ENCODE measurements around the gene CDK15.
"Not testable (repeated sequence)": the region's sequence is repeated elsewhere in the genome, so short reads cannot be mapped to it uniquely, and the experiment has no call there.

Gene CDK15

DNA sequence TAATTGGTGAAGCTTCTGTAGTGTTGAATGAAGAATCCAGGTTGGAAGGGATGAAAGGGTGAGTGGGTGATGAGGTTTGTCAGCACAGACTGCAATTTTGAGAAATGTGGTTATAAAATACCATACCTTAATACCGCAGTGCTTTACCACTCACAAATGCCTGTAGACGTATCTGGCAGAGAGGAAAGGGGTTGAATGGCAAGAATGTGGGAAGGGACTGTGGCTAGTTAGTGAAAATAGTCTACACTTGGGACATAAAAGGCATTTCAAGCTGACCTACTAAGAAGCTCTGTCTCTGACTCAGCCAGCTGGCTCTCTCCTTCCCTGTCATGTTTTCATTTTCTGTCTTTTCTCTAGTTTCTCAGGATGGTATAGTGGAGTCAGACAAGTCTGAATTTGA lies 25.1 kb downstream of the CDK15 start:
- no peak for DNase-seq

DNA sequence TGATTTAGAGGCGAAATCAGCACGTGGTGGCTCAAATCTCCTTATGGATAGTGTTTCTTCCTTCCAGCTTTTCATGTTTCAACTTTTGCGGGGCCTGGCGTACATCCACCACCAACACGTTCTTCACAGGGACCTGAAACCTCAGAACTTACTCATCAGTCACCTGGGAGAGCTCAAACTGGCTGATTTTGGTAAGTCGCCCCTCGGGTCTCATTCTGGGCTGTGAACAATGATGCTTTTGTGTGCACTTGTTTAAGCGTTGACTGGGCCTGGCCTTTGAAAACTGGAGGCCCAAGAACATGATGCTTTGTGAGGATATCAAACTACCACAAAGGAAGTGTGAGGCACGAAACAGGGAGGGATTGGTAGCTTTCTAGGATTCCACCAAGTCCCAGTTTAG lies 27.4 kb downstream of the CDK15 start:
- no peak for DNase-seq

DNA sequence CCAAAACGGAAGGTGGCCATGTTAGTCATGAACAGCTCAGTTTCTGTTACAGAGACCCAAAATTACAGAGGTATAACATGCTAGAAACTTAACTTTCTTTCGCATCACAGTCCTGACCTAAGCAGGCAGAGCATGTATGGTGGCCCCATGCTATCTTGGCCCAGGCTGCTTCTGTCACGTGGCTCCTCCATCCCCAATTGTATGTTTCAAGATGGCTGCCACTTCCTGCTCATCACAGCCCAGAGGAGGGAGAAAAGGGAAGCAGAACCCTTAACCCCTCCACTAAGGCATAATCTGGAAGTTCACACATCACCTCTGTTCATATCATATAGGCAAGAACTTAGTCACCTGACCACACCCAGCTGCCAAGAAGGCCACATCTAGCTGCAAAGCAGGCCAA lies 28.7 kb downstream of the CDK15 start:
- no peak for DNase-seq

DNA sequence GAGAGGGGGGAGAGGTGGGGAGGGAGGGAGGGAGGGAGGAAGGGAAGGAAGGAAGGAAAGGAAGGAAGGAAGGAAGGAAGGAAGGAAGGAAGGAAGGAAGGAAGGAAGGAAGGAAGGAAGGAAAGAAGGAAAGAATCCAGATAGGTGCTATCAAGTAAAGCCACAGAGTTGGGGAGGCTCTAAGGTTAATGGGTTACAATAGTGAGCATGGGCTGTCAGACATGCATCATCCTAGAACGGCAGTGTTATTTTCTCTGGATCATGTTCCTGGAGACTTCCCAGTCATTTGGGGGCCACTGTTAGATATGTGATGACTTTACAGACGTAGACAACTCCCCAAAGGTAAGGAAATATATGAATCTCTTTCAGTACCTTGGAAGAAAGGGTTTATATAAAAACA lies 31.1 kb downstream of the CDK15 start:
- no peak for DNase-seq

DNA sequence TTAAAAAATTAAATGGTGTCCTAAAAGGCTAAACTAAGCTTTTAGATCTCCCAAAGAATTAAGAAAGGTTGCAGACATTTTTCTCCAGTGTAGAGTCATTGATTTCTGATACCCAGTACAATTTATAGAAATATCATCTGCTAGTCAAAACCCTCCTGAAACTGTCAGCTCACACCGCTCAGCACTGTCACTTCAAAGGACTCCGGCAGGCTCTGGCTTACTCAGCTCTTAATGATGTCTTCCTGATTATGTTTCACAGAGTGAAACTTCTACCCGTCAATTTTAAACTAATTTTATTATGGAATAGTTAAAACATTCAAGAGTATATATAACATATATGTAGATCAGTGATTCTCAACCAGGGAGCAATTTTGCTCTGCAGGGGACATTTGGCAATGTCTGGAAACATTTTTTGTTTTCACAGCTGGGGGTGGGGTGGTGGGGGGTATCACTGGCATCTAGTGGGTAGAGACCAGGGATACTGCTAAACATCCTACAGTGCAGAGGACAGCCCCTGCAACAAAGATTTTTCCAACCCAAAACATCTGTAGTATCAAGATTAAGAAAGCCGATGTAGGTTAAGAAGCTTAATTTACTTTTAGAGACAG lies 31.6 kb downstream of the CDK15 start:
- DNase-seq = no peak

DNA sequence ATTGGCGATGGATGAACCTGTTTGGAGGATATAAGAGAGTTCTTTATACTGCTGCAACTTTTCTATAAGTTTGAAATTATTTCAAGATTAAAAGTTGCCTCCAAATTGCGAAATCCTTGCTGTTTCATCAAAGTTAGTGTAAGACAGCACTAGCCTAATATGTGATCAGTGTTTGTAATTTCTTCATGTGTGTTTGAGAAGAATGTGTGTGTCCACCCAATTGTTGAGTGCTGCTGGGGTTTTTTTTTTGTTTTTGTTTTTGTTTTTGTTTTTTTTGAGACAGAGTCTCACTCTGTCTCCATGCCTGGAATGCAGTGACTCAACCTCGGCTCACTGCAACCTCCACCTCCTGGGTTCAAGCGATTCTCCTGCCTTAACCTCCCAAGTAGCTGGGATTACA lies 33.4 kb downstream of the CDK15 start:
- DNase-seq = no peak

DNA sequence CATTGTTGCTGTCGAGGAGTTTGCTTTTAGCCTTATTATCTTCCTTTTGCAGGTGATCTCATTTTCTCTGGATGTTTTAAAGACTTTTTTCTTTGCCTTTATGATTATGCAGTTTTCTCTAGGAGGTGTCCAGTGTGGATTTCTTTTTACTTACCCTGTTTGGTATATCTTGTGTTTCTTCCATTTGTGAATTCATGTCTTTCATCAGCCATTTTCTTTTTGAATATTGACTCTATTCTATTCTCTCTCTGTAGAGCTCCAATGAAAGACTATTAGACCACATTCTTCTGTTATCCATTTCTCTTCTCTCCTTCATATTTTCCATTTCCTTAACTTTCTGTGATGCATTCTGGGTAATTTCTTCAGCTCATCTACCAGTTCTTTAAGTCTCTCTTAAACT lies 34.4 kb downstream of the CDK15 start:
- no peak for DNase-seq

DNA sequence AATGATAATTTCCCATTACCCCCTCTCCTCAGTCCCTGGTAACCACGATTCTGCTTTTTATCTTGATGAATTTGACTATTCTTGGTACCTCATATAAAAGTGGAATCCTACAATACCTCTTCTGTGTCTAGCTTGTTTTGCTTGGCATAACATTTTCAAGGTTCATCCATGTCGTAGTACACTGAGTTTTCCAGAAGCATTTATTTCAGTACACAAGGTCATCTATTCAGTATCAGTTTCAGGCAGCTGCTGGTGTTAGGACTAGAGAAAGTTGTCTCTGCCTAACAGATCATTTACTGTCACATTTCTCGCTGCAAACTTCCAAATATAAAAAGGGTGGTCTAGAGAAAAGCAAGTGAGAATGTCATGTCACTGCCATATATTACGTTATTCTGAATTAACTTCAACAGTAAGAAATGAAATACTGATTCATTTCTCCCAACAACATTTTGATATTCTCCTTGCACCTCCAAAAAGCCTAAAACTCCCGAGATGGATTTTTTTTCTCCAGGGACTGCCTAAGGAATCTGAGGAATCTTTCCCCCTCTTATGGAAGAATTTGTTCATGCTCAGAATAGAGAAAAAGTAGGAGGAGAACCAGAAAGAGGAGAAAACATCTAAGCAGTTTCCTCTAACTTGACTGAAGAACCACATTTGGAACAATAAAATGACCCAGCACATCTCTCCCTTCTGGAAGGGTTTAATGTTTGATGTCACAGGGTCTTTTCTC lies 36.0 kb downstream of the CDK15 start:
- no peak for DNase-seq

DNA sequence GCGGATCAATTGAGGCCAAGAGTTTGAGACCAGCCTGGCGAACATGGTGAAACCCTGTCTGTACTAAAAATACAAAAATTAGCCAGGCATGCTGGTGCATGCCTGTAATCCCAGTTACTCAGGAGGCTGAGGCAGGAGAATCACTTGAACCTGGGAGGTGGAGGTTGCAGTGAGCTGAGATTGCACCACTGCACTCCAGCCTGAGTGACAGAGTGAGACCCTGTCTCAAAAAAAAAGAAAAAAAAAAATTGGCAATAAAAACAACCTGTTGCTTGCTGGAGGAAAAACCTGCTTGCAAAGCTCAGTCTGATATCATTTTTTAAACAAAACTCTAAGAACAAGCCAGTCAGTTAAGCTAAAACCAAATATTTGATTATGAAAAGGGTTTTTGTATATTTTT lies 38.6 kb downstream of the CDK15 start:
- not testable (repeated sequence) for DNase-seq

DNA sequence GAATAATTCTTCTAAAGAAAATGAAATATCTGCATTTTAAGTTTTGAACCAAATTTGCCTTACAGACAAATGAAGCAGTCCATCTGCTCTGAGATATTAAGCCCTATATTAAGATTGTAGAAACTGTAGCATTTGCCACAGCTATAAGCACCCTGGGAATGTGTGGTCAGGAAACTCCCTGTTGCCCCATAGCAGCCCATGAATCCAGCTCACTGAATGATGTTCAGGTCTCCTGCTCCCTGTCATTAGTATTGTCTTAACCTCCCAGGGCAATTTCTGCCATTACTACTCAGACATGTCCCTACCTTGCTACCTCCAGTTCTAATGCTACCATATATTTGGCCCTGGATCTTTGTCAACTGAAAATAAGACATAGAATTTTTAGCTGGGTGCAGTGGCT lies 41.1 kb downstream of the CDK15 start:
- DNase-seq = no peak

DNA sequence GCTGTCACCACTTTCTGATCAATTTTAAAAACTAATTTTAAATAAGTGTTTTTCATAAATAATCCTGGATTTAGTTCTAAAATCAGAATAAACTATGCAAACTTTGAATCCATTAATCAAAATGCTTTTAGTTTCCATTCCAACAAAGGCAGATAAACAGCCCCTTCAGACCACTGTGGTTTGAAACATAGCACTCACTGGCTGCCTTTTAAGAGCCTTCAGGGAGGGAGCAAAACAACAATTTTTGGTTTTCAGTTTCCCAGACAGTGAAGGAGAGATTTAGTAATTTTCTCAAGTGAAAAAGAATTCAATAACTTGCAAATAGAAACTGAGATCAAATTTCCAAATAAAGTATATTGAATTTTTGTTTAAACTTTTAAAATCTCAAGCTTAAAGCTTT lies 46.1 kb downstream of the CDK15 start:
- DNase-seq = no peak

DNA sequence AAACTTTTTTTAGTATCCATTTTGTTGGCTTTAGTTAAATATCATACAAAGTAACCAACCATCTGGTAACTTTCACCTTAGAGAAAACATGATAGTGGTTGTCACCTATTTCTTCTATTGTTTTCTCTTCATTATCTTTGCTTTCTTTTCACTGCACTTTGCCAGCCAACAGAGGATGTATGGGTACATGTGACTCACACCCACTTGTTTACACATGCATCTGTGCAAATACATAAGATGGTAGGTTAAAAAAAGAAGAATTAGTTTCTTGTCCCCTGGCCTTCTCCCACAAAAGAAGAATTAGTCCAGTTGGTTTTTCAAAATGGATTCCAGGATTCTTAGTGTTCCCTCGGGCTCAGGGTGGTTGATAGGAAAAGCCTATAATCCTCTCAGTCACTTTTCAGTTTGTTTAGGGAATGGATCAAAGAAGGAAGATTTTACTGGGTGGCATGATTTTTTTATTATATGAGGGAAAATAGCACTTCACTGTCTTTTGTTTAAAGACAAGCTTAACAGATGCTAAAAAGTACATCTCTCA lies 46.6 kb downstream of the CDK15 start:
- no peak for DNase-seq

DNA sequence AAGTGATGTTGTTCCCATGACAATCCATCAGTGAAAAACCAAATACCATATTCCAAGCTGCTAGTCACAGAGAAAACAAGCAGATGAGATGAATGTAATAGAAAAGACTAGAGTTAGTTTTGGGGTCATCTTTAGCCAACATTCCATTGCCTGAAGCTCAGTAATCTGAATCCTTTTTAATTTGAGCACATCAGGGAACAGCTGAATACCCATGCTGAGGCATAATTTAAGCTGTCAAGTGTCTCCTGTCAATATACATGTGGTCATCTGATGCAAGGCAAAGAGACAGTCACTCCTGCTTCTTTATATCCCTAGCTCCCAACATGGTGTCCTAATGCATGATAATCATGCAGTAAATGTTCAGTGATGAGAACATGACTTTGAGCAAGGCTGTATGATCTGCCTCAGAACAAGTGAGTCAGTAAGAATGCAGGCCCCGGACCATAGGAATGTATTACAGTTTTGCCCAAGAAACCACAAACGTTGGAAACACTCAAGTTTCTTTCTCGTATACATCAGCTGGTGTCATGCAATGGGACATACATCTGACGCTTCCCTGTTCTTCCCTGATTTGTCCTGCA lies 48.0 kb downstream of the CDK15 start:
- no peak for DNase-seq

DNA sequence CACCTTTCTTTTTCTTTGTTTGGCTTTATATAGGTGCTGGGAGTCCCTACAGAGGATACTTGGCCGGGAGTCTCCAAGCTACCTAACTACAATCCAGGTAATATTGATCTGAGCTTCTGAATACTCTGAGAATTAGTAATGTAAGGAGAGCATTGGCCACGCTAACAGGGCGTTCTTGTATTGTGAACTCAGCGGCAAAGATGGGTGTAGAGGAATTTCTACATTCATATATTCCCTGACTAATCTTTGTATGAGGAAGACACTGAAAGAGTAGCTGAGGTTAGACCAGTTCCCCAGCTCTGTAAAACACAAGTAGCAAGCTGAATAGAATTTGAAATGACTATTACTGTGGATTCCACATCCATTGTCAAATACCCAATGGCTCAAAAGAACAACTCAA lies 48.5 kb downstream of the CDK15 start:
- no peak for DNase-seq

DNA sequence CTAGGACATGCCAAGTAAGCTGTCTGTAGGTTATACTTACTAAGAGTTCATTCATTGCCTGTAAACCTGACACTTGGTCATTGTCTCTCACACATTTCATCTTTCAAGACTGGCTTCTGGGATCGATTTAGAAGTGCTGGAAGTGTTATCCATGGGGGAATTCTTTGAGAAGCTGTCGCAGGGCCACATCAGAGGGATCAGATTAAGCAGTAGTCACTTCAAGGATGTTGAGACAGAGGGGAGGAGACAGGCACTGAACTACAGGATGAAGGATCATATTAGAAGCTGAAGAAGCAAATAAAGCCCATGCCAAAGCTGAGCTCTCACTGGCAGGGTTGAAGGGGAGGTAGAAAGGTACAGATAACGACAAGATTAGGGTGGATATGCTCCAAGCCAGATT lies 49.0 kb downstream of the CDK15 start:
- DNase-seq = no peak

DNA sequence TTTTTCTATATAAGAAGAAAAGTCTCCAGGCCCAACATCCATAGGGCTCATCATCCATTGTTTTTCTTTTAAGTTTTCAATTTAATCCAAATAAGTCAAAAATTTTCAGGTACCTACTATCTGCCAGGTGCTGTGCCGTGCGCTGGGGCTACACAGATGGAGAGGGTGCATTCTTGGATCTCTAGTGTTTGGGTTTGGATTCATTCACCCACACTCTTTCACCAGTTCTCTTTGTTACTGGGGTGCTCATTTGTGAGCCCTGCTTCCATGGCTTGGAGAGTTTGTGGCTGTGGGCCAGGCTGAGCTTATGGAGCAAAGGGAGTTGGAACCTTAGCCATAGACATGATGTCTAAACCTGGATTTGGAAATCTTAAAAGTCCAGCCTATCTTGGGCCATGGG lies 51.0 kb downstream of the CDK15 start:
- no peak for DNase-seq

DNA sequence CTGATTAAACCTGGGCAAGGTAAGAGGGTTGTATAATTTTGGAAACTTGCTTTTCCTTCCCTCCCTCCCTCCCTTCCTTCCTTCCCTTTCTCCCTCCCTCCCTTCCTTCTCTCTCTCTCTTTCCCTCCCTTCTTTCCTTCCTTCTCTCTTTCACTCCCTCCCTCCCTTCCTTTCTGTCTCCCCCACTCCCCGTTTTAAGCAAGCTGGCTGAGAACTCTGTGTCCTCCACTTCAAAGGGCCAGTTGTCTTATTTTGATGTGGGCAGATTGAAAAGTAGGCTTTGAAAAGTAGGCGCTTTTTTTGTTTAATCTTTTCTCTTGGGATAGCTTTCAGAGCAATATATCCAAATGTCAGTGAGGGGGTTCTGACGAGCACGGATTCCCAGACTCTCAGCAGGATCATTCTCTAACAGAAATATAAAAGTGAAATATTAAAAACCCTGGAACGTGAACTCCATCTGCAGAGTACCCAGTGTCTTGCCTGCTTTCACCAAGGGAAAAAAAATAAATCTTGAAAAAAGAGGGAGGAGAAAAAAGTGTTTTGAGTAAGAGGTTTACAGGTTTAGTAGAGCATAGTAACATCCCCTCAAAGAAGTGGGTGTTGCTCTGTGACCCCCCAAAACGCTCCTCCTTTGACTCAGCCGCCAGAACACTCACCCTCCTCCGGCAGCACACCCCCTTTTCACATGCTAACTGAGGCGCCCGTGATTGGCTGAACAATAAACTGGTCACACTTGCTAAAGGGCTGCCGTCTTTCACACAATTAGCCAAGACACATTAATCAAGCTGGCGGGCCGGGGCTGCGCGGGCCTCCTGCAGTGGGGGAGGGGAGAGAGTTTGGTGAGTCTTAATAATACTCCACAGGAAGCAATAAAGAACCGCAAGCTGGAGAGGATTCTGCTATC lies 52.2 kb downstream of the CDK15 start:
- DNase-seq = no peak

DNA sequence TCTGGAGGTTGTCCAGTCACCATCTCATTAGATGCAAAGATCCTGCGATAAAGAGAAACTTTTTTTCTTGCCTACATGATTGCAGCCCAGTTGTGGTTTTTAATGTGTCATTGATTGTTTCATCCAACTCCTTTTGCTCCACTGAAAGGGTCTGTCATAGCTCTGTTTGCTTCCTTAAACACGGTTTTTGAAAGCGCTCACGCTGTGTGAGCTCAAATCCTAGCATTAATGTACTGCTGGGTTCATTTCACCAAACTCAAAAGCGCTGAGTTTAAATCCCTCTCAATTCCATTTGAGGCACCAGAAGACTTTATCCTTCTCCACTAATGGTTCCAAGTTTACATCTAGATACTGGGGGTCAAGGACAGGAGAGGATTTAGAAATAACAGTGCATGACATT lies 53.6 kb downstream of the CDK15 start:
- DNase-seq = no peak

DNA sequence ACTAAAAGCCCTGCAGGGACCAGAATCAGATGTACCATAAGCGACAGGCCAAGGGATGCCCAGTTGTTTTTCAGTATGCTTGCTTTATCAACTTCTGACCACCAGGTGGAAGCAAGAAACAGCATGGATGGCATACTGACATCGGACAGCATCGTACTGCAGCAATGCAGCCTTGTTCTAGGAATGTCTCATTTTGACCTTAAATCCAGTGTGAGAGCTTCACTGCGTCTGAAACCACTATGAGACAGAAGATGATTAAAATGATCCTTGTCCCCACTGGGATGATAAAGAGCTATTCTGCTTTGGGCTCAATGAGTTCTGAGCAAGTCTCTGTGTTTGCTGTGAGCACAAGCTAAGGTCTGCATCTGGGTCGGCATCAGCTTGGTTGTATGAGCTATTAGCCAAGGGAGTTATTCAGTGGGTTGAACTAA lies 54.3 kb downstream of the CDK15 start:
- DNase-seq = peak; percentile 15

DNA sequence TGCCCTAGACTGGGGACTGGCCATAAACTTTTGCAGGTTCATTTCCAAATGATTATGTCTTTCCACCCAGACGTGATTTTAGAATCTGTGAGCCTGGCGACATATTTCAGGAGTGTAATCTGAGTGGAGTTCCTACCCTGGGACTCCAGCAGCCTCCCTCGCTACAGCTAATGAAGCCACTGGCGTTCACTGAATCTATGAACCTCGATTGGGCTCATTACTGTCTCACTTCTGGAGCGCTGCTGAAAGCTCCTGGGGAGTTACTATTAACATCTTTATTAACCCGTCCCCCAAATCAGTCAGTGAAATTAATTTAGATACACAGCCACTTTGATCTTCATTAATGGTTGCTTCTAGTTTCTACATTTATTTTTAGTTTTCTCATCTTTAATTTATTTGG lies 56.5 kb downstream of the CDK15 start:
- no peak for DNase-seq

DNA sequence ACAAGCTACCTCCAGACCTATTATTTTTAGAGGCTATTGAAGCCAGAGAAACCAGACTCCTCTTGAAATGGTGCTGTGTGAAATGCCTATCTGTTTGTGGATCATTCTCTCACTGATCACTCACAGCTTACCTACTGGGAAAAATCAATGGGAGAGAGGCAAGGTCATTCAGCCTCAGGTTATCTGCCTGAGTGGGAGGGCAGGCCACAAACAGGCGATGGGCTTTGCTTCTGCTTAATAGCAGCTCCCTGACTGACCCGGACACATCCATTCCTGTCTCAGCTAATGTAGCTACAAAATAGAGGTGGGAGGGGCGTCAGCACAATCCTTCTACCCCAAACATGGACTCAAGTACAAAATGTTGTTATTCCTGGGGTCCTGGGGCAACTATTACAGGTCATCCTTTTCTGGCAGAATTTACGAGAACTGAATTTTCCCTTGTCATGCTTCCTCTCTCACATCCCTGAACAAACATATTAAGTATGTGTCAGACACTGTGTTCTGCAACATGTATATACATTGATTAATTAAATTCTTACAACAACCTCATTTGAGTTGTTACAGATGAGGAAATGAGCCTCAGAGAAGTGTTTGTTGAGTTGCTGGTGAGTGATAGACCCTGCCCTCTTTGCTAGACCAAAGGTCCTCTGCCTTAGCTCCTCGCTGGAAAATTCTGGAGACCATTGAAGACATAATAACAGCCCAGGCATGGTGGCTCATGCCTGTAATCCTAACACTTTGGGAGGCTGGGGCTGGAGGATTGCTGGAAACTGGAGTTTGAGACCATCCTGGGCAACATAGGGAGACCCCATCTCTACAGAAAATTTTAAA lies 60.5 kb downstream of the CDK15 start:
- no peak for DNase-seq

DNA sequence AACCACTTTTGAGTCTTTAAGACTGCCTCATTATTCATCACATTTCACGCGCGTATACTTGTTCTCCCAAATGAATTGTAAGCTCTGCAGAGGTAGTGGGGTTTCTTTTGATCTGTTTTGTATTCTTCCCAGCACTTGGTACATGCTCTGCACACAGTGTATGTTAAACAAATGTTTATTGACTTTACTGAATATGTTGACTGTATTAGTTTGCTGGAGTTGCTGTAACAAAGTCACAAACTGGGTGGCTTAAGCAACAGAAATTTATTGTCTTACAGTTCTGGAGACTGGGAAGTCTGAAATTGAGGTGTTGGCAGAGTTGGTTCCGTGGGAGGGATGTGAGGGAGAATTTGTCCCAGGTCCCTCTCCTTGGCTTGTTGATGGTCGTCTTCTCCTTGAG lies 65.1 kb downstream of the CDK15 start:
- no peak for DNase-seq

Measured in activated CD4-positive, alpha-beta T cell treated with anti-CD3 and anti-CD28 coated beads, Interleukin-2, amount 50 U/mL, for 1 hour (primary cell).